Karpas-422 (cell line): Measurements from ENCODE around the gene ATP2B3. TPM values are rescaled to one million over a fixed set of nuclear protein-coding genes. Genes with fewer than 3 reads are reported as not detected.

Source experiments
- DNase-seq: peaks from one replicate; pipeline ENCODE4 v3.0.0-alpha.2; 2015
- H2AFZ ChIP-seq: fragments of 200-600 bp; sonication (generic); 2 replicates; pipeline ENCODE4 v1.6.1; 2014; ENCODE audit warnings: antibody characterized with exemption, low read length, mixed read lengths
- H3K27ac ChIP-seq: fragments of 200-600 bp; sonication (generic); 2 replicates; pipeline ENCODE4 v1.5.1; 2014; ENCODE audit warnings: mild to moderate bottlenecking, low read length, moderate library complexity
- H3K27me3 ChIP-seq: fragments of 200-600 bp; sonication (generic); 2 replicates; pipeline ENCODE4 v1.6.1; 2014; ENCODE audit warnings: low read length, mixed read lengths
- H3K36me3 ChIP-seq: fragments of 200-600 bp; sonication (generic); 2 replicates; pipeline ENCODE4 v1.6.1; 2014; ENCODE audit warnings: low read length, mixed read lengths; ENCODE audit not compliant: insufficient read depth
- H3K4me1 ChIP-seq: fragments of 200-600 bp; sonication (generic); 2 replicates; pipeline ENCODE4 v1.6.1; 2014; ENCODE audit warnings: mild to moderate bottlenecking, low read length, mixed read lengths
- H3K4me2 ChIP-seq: fragments of 200-600 bp; sonication (generic); 2 replicates; pipeline ENCODE4 v1.6.1; 2014; ENCODE audit warnings: low read length, low read depth, mild to moderate bottlenecking; ENCODE audit not compliant: poor library complexity, severe bottlenecking
- H3K4me3 ChIP-seq: fragments of 200-600 bp; sonication (generic); 2 replicates; pipeline ENCODE4 v1.5.1; 2014; ENCODE audit warnings: mild to moderate bottlenecking, antibody characterized with exemption, low read length, mixed read lengths
- H3K79me2 ChIP-seq: fragments of 200-600 bp; sonication (generic); 2 replicates; pipeline ENCODE4 v1.6.1; 2014; ENCODE audit warnings: mild to moderate bottlenecking, low read length, mixed read lengths
- H3K9ac ChIP-seq: fragments of 200-600 bp; sonication (generic); 2 replicates; pipeline ENCODE4 v1.6.0; 2014; ENCODE audit warnings: low read length
- H3K9me2 ChIP-seq: fragments of 200-600 bp; sonication (generic), shearing (Covaris generic); replicated peaks from 2 replicates; pipeline ENCODE4 v1.6.0; 2014; ENCODE audit warnings: mild to moderate bottlenecking, low read length, moderate library complexity; ENCODE audit not compliant: insufficient read depth
- H3K9me3 ChIP-seq: fragments of 300-700, 200-600 bp; sonication (generic); 2 replicates; pipeline ENCODE4 v1.6.1; 2014; ENCODE audit warnings: low read length, mixed read lengths
- H4K20me1 ChIP-seq: fragments of 200-600 bp; sonication (generic); 2 replicates; pipeline ENCODE4 v1.6.1; 2014; ENCODE audit warnings: mild to moderate bottlenecking, antibody characterized with exemption, low read length, low read depth; ENCODE audit not compliant: insufficient read depth
- total RNA-seq: library from RNA; depleted of rRNA; stranded (reverse); fragments of >200 nt; shearing (Covaris generic); gene quantifications from 2 replicates; pipeline ENCODE4 v1.2.3, GENCODE V29; 2014; ENCODE audit warnings: low replicate concordance; rRNA removed

Gene ATP2B3
- total RNA-seq = not detected in 2 replicates

DNA sequence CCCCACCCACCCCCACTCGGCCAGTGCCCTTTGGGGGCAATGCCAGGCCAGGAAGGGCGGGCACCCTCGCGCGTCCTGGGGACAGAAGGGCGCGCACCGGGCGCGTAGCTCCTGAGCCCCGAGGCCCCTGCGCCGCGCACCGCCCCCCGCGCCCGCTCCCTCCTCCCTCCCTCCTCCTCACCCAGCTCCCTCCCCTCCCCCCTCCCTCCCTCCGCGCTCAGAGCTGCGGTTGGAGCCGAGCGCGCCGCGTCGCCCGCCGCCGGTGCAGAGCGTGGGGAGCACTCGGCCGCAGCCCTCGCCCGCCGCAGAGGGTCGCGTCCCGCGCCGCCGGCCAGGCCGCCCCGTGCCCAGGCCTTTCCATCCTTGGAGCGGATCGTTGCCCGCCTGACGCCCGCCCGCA, at the start of gene ATP2B3:
ATP2B3 (plus strand) TSS at position 220 of the 400 bp plus-strand sequence. CDS start 18,606 bp downstream, outside the sequence.
- no peak for DNase-seq
- Histone ChIP-seq H2AFZ (no peak within 1 kb of the TSS), H3K79me2 (no peaks in the 10 kb centered on the region), H3K36me3 (no peaks in the 10 kb centered on the region), H3K4me2 (no peak within 1 kb of the TSS), H3K27ac (no peak within 1 kb of the TSS), H3K4me3 (no peak within 1 kb of the TSS), H3K9me2 (no peaks in the 10 kb centered on the region), H3K4me1 (no peaks in the 10 kb centered on the region), H3K9me3 (no peaks in the 10 kb centered on the region), H4K20me1 (no peaks in the 10 kb centered on the region), H3K27me3 (no peaks in the 10 kb centered on the region), H3K9ac (no peak within 1 kb of the TSS)

DNA sequence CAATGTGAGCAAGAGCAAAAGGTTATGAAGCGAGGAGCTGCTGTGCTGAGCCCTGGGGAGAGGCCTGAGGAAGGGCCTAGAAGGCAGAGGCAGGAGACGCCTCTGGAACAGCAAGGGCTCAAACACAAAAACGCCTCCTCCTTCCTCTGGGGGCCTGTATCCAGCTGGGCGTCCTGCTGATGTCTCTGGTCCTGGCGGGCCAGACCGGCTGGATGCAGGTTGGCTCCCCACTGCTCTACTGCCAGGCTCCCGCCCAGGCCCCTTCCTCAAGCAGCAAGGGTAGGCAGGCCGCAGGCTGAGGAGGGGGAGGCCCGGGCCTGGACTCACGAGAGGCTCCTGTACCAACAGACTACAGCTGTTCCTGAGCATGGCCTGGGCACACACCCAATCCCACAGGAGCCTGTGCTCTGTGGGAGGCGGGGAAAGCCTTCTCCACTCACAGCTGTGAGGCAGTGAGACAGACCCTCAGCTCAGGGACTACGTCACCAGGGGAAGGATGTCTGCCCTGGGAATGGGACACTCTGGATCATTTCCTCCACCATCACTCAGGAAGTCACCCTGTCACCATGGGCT, 49.3 kb upstream of the ATP2B3 start:
- Histone ChIP-seq H3K4me1 (peaks cover 3% of the 10 kb centered on the region; the same call in 1 of the 2 replicates), H3K4me2 (no peak overlapping the region), H3K9ac (no peak overlapping the region), H3K36me3 (no peaks in the 10 kb centered on the region), H3K9me2 (no peaks in the 10 kb centered on the region), H3K27ac (no peak overlapping the region), H3K79me2 (peaks cover 27% of the 10 kb centered on the region), H3K4me3 (no peak overlapping the region), H3K9me3 (no peaks in the 10 kb centered on the region), H2AFZ (no peak overlapping the region), H4K20me1 (peaks cover 7% of the 10 kb centered on the region; the same call in 1 of the 2 replicates), H3K27me3 (no peaks in the 10 kb centered on the region)
- DNase-seq = no peak

- no peak overlapping the region for H3K27ac ChIP-seq
- no peaks in the 10 kb centered on the region for H3K9me2 ChIP-seq
- peaks cover 1% of the 10 kb centered on the region; the same call in 1 of the 2 replicates for H4K20me1 ChIP-seq
- H3K27me3 ChIP-seq = no peaks in the 10 kb centered on the region
- peak overlapping the region; percentile 91 for H3K9ac ChIP-seq
- H2AFZ ChIP-seq = no peak overlapping the region; the same call in 1 of the 2 replicates
- H3K9me3 ChIP-seq = no peaks in the 10 kb centered on the region
- peak; percentile 71 for DNase-seq
- H3K36me3 ChIP-seq = no peaks in the 10 kb centered on the region
- H3K79me2 ChIP-seq = peaks cover 27% of the 10 kb centered on the region
- H3K4me3 ChIP-seq = peak overlapping the region; percentile 89
- peaks cover 3% of the 10 kb centered on the region; the same call in 1 of the 2 replicates for H3K4me1 ChIP-seq
- H3K4me2 ChIP-seq = peak overlapping the region; percentile 74
These were observed 47.5 kb upstream of the ATP2B3 start for GRCh38 chrX:153469811-153470410.

DNA sequence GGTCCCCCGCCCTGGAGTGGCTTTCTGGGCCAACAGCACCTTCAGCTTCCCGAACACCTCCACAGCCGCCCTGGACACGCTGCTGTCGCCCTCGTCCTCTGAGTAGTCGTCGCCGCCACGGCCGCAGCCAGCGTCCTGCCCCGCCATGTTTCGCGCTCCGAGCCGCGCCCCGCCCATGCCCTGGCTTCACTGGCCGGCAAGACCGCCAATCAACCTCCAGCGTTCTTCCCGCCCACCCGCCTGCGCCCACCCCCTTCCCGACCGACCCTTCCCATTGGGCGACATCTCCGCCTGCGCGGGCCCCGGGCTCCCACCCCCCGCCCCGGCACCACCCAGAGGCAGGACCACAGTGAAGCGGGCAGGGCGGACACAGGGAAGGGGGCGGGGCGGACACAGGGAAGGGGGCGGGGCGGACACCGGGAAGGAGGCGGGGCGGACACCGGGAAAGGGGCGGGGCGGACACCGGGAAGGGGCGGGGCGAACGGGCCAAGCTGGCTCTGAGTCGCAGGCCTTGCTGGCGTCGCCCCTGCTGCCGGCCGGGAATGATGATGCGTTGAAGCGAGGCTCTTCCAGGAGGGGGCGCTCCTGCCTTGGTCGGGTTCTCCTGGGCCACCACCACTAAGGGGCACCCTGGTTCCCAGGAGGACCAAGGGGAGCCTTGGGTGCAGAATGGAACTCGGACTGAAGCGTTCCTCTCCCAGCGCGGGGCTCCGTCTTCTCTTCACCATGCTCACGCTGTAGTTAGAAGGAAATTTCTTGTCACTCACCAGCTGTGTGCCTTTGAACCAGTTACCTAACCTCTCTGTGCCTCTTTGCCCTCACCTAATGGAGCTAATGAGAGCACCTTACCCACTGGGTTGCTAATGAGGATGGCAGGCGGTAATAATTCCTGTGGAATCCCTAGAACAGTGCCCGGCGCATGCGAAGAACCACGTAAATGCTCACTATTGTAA, 46.8 kb upstream of the ATP2B3 start, which contains the start of gene HAUS7:
HAUS7 (minus strand) TSS at position 166 of the 953 bp plus-strand sequence; CDS start at position 147, 19 bp downstream.
- Histone ChIP-seq H3K4me3 (peak within 1 kb of the TSS; percentile 89), H2AFZ (no peak within 1 kb of the TSS; the same call in 1 of the 2 replicates)
- peak; percentile 94 for DNase-seq

GRCh38 chrX:153471663-153472280, 45.7 kb upstream of the ATP2B3 start:
- Histone ChIP-seq H3K9me3 (no peaks in the 10 kb centered on the region), H3K79me2 (peaks cover 27% of the 10 kb centered on the region), H4K20me1 (no peaks in the 10 kb centered on the region; the same call in 1 of the 2 replicates), H3K9me2 (no peaks in the 10 kb centered on the region), H3K27me3 (no peaks in the 10 kb centered on the region), H3K9ac (no peak overlapping the region), H2AFZ (no peak overlapping the region), H3K36me3 (no peaks in the 10 kb centered on the region), H3K4me3 (no peak overlapping the region), H3K4me2 (no peak overlapping the region), H3K4me1 (peaks cover 3% of the 10 kb centered on the region; the same call in 1 of the 2 replicates), H3K27ac (no peak overlapping the region)
- DNase-seq = no peak

More for the DNA sequence above, 46.8 kb upstream of the ATP2B3 start, which contains the start of gene HAUS7:
- Histone ChIP-seq H3K9me3 (no peaks in the 10 kb centered on the region), H3K9ac (peak within 1 kb of the TSS; percentile 91), H3K36me3 (no peaks in the 10 kb centered on the region), H4K20me1 (no peaks in the 10 kb centered on the region; the same call in 1 of the 2 replicates), H3K4me2 (peak within 1 kb of the TSS; percentile 74), H3K79me2 (peaks cover 27% of the 10 kb centered on the region), H3K27ac (no peak within 1 kb of the TSS), H3K4me1 (peaks cover 3% of the 10 kb centered on the region; the same call in 1 of the 2 replicates), H3K27me3 (no peaks in the 10 kb centered on the region), H3K9me2 (no peaks in the 10 kb centered on the region)

GRCh38 chrX:153473126-153473525, 44.3 kb upstream of the ATP2B3 start:
- H3K9me3 ChIP-seq = no peaks in the 10 kb centered on the region
- H3K4me3 ChIP-seq = no peak overlapping the region
- no peak overlapping the region for H3K27ac ChIP-seq
- peaks cover 3% of the 10 kb centered on the region; the same call in 1 of the 2 replicates for H3K4me1 ChIP-seq
- H3K9ac ChIP-seq = no peak overlapping the region
- no peaks in the 10 kb centered on the region for H3K36me3 ChIP-seq
- no peaks in the 10 kb centered on the region for H3K9me2 ChIP-seq
- H3K4me2 ChIP-seq = no peak overlapping the region
- no peaks in the 10 kb centered on the region for H3K27me3 ChIP-seq
- H2AFZ ChIP-seq = no peak overlapping the region
- no peaks in the 10 kb centered on the region; the same call in 1 of the 2 replicates for H4K20me1 ChIP-seq
- no peak for DNase-seq
- peaks cover 20% of the 10 kb centered on the region for H3K79me2 ChIP-seq

DNA sequence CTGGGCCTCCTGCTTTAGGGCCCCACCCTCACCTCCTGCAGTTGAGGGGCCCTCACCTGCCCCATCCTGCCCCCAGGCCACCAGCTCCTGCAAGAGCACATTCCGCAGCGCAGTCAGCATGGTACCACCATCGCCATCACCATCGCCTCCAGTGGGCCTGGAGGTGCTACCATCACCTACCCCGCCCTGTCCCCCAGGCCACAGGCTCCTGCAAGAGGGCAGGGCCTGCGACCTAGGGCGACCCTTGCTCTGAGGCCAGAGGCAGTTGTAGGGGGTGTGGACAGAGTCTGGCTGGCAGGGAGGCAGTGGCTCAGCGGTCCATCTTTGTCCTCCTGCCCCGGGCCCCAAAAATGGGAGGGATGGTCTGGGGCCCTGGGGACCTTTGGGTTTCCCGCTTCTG, 43.2 kb upstream of the ATP2B3 start:
- Histone ChIP-seq H3K9ac (no peak overlapping the region), H3K27ac (no peak overlapping the region), H3K27me3 (no peaks in the 10 kb centered on the region), H4K20me1 (no peaks in the 10 kb centered on the region; the same call in 1 of the 2 replicates), H3K9me3 (no peaks in the 10 kb centered on the region), H3K4me2 (no peak overlapping the region), H3K4me1 (no peaks in the 10 kb centered on the region; the same call in 1 of the 2 replicates), H3K79me2 (peaks cover 9% of the 10 kb centered on the region), H3K9me2 (no peaks in the 10 kb centered on the region), H3K36me3 (no peaks in the 10 kb centered on the region), H2AFZ (no peak overlapping the region), H3K4me3 (no peak overlapping the region)
- no peak for DNase-seq
